ENCODE measurements around the gene CEL.
A peak's percentile ranks its signal among the peaks of the same experiment; 100 is the strongest.

The CEL gene

GRCh38 chr9:133098871-133099270 is 37.1 kb downstream of the CEL start:
- DNase-seq (ENCODE audit: insufficient read length), result no peak
- no peak for FAIRE-seq
- TF ChIP-seq POLR2A (IDR thresholded peaks at IDR 0.05; ENCODE audit: low read depth, low read length) (no peak), POLR2AphosphoS5 (IDR thresholded peaks at IDR 0.05; ENCODE audit: low read depth, low read length) (no peak), TAF1 (IDR thresholded peaks at IDR 0.05; ENCODE audit: borderline replicate concordance, low read depth, low read length) (no peak)

- no peak for TF ChIP-seq TAF1 (IDR thresholded peaks at IDR 0.05; ENCODE audit: borderline replicate concordance, low read depth, low read length)
- TF ChIP-seq POLR2AphosphoS5 (IDR thresholded peaks at IDR 0.05; ENCODE audit: low read depth, low read length), result no peak
- no peak for TF ChIP-seq POLR2A (IDR thresholded peaks at IDR 0.05; ENCODE audit: low read depth, low read length)
- DNase-seq (ENCODE audit: insufficient read length), result no peak
- FAIRE-seq, result no peak
Measured at GRCh38 chr9:133099726-133100505, 38.1 kb downstream of the CEL start.

GRCh38 chr9:133100506-133101355 is 39.0 kb downstream of the CEL start:
- FAIRE-seq (no peak), DNase-seq (ENCODE audit: insufficient read length) (no peak)
- TF ChIP-seq TAF1 (IDR thresholded peaks at IDR 0.05; ENCODE audit: borderline replicate concordance, low read depth, low read length) (no peak), POLR2AphosphoS5 (IDR thresholded peaks at IDR 0.05; ENCODE audit: low read depth, low read length) (no peak), POLR2A (IDR thresholded peaks at IDR 0.05; ENCODE audit: low read depth, low read length) (no peak)

- FAIRE-seq (no peak), DNase-seq (ENCODE audit: insufficient read length) (no peak)
- TF ChIP-seq POLR2AphosphoS5 (IDR thresholded peaks at IDR 0.05; ENCODE audit: low read depth, low read length) (no peak), POLR2A (IDR thresholded peaks at IDR 0.05; ENCODE audit: low read depth, low read length) (no peak), TAF1 (IDR thresholded peaks at IDR 0.05; ENCODE audit: borderline replicate concordance, low read depth, low read length) (no peak)
Measured at GRCh38 chr9:133101356-133102189, 39.8 kb downstream of the CEL start.

- TF ChIP-seq POLR2AphosphoS5 (IDR thresholded peaks at IDR 0.05; ENCODE audit: low read depth, low read length) (no peak), POLR2A (IDR thresholded peaks at IDR 0.05; ENCODE audit: low read depth, low read length) (no peak), TAF1 (IDR thresholded peaks at IDR 0.05; ENCODE audit: borderline replicate concordance, low read depth, low read length) (no peak)
- no peak for DNase-seq (ENCODE audit: insufficient read length)
- no peak for FAIRE-seq
Measured at GRCh38 chr9:133102190-133103021, 40.6 kb downstream of the CEL start.

- TF ChIP-seq POLR2A (IDR thresholded peaks at IDR 0.05; ENCODE audit: low read depth, low read length) (no peak), POLR2AphosphoS5 (IDR thresholded peaks at IDR 0.05; ENCODE audit: low read depth, low read length) (no peak), TAF1 (IDR thresholded peaks at IDR 0.05; ENCODE audit: borderline replicate concordance, low read depth, low read length) (no peak)
Measured at GRCh38 chr9:133103183-133103986, 41.6 kb downstream of the CEL start.

GRCh38 chr9:133103987-133104505 is 42.3 kb downstream of the CEL start:
- FAIRE-seq (no peak), DNase-seq (ENCODE audit: insufficient read length) (no peak)

More at GRCh38 chr9:133103183-133103986, 41.6 kb downstream of the CEL start:
- FAIRE-seq (peak; percentile 69), DNase-seq (ENCODE audit: insufficient read length) (peak; percentile 67)

GRCh38 chr9:133104718-133105460 is 43.1 kb downstream of the CEL start:
- no peak for FAIRE-seq
- TF ChIP-seq TAF1 (IDR thresholded peaks at IDR 0.05; ENCODE audit: borderline replicate concordance, low read depth, low read length), result no peak
- no peak for TF ChIP-seq POLR2AphosphoS5 (IDR thresholded peaks at IDR 0.05; ENCODE audit: low read depth, low read length)
- no peak for TF ChIP-seq POLR2A (IDR thresholded peaks at IDR 0.05; ENCODE audit: low read depth, low read length)
- DNase-seq (ENCODE audit: insufficient read length), result no peak

More at GRCh38 chr9:133103987-133104505, 42.3 kb downstream of the CEL start:
- TF ChIP-seq TAF1 (IDR thresholded peaks at IDR 0.05; ENCODE audit: borderline replicate concordance, low read depth, low read length) (no peak), POLR2AphosphoS5 (IDR thresholded peaks at IDR 0.05; ENCODE audit: low read depth, low read length) (no peak), POLR2A (IDR thresholded peaks at IDR 0.05; ENCODE audit: low read depth, low read length) (no peak)

GRCh38 chr9:133105461-133105770 is 43.6 kb downstream of the CEL start:
- no peak for TF ChIP-seq TAF1 (IDR thresholded peaks at IDR 0.05; ENCODE audit: borderline replicate concordance, low read depth, low read length)
- TF ChIP-seq POLR2AphosphoS5 (IDR thresholded peaks at IDR 0.05; ENCODE audit: low read depth, low read length), result no peak
- TF ChIP-seq POLR2A (IDR thresholded peaks at IDR 0.05; ENCODE audit: low read depth, low read length), result no peak
- DNase-seq (ENCODE audit: insufficient read length) (peak; percentile 24), FAIRE-seq (no peak)

All from GM12892 (cell line).